Body of pancreas (tissue), 4 donors: ENCODE results near the gene SPPL2C.

ENCODE experiments used
- CTCF ChIP-seq, 7 experiments: fragments of 450-650 bp in 4 of 7; fragments of 200-600 bp in 3 of 7; sonication (generic) in 3 of 7; IDR thresholded peaks; one replicate each; pipeline ENCODE4 v1.5.1; 2016 to 2019; ENCODE audit warnings: antibody characterized with exemption in 7 of 7
- POLR2A ChIP-seq, 3 donors: fragments of 450-650 bp; IDR thresholded peaks; one replicate each; pipeline ENCODE4 v1.6.1; 2016; ENCODE audit warnings: antibody characterized with exemption in 3 of 3, mild to moderate bottlenecking in 2 of 3

GRCh38 chr17:45847101-45847500 is 2.4 kb downstream of the SPPL2C start:
- TF ChIP-seq CTCF (IDR thresholded peaks at IDR 0.05), result no peak
- TF ChIP-seq POLR2A (IDR thresholded peaks at IDR 0.05), result no peak
